HG03025 (cell line): ENCODE measurements around the gene DUOXA2.

Experiments used
- ATAC-seq: cut with Tn5 transposase; IDR thresholded peaks from one replicate; pipeline ENCODE4 v1.9.1; 2021; ENCODE audit warnings: mild to moderate bottlenecking, moderate library complexity; ENCODE audit not compliant: unreplicated experiment, low FRiP score

Gene DUOXA2

DNA sequence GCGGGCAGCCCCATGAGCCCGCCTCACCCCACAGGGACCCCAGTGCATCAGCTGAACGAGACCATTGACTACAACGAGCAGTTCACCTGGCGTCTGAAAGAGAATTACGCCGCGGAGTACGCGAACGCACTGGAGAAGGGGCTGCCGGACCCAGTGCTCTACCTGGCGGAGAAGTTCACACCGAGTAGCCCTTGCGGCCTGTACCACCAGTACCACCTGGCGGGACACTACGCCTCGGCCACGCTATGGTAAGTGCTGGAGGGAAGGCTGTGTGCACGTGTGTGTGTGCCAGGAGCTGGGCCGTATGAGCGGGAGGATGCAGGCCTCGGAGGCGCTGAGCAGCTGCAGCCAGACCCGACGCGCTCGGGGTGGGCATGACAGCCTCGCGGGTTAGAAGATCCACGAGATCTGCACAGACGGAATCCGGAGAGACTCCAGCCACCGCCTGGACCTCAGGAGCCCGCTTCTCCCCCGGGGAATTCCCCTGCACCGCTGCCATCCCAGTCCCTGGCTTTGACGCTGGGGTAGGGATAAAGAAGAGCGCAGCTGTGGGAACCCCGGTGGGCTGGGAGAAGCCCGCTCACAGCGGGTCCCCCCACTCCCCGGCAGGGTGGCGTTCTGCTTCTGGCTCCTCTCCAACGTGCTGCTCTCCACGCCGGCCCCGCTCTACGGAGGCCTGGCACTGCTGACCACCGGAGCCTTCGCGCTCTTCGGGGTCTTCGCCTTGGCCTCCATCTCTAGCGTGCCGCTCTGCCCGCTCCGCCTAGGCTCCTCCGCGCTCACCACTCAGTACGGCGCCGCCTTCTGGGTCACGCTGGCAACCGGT, 2.6 kb downstream of the DUOXA2 start:
- ATAC-seq: no peak

GRCh38 chr15:45117308-45118130, 3.4 kb downstream of the DUOXA2 start:
- no peak for ATAC-seq

- peak; percentile 74 for ATAC-seq
Measured at GRCh38 chr15:45118131-45118588, 4.0 kb downstream of the DUOXA2 start.

DNA sequence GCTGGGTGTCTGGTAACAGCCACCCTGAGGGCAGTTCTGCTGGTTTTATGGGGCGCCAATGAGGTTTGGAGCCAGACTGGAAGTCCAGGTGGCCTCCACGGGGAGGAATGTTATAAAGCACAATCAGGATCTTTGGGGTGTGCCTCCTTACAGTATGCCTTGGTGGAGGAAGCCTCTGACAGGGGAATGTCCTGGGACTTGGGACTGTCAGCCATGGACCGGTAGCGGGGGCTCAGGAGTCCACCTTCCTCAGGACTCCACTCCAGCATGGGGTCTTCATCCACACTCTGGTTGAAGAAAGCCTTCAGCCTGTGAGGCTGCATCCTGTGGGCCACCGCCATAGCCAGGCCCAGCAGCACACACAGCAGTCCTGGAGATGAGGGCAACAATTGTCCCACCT, 4.9 kb downstream of the DUOXA2 start:
- ATAC-seq: no peak

DNA sequence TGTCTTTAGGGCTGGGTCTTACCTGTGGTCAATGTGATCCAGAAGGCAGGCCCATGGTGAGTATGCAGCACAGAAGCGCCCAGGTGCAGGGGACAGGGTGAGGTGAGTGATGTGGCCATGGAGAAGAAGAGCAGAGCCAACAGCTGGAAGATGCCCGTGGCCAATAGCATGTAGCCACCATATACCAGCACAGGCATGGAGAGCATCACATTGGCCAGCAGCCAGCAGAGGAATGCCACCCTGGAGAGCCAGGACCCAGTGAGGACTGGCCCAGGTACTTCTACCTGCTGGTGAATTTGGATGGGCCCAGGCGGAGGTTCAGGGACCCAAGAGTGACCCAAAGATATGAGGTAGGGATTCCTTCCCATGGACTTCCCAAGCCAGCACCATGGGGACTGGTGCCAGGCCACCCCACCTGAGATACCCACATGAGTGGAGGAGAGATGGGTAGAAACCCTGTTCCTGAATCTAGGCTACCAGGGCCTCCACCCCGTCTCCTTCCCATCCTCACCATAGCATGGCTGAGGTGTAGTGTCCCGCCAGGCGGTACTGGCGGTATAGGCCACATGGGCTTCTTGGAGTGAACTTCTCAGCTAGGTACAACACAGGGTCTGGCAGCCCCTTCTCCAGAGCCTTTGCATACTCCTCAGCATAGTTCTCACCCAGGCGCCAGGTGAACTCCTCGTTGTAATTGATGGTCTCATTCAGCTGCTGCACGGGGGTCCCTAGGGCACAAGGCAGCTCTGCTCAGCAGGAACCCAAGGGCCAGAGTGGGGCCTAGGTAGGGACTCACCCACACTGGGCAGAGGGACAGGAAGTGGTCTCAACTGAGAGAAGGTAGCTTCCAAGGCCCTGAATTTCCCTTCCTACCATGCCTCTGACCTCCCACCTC, 6.2 kb downstream of the DUOXA2 start:
- no peak for ATAC-seq

DNA sequence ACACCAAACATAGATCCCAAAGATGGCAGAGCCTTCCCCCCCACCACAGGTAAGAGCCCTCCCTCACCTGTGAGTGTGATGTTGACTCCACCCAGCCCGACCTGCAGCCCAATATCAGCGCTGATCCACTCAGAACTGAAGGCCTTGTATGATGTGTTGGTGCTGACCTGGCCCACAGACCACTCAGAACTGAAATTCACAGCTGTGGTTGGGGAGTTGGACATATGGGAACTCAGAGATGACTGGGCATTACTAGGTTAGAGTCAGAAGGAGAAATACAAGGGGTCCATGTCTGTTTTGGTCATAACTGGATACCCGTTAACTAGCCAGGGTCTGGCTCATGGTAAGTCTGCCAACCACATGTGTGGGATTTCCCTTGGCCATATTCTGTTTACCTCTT, 6.9 kb downstream of the DUOXA2 start:
- ATAC-seq: no peak

DNA sequence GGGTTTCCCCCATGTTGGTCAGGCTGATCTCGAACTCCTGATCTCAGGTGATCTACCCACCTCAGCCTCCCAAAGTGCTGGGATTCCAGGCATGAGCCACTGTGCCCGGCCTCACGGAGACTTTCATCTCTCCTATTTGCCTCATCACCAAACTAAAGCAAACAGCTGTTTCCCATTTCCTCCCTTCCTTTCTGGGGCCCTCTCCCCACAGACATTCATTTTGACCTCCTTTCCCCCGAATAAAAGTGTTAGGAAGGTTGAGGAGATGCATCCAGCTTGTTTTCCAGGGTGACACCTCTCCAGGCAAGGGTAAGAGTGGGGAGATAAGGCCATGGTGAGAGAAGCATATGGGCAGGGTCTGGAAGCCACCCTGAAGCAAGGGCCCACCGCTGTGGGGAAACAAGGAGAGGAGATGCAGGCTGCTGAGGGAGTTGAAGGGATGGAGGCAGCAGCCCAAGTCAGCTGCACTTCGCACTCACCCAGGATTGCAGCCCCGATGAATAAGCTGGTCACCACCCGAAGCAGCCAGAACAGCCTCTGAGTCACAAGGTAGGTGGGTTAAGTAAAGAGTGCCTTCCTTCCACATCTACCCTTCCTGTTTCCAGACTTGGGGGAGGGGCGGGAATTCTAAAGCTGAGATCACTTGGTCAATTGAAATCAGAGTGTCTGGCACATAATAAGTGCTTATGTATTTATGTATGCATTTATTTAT, 7.7 kb downstream of the DUOXA2 start:
- no peak for ATAC-seq

GRCh38 chr15:45122719-45123118, 8.6 kb downstream of the DUOXA2 start:
- ATAC-seq: no peak

DNA sequence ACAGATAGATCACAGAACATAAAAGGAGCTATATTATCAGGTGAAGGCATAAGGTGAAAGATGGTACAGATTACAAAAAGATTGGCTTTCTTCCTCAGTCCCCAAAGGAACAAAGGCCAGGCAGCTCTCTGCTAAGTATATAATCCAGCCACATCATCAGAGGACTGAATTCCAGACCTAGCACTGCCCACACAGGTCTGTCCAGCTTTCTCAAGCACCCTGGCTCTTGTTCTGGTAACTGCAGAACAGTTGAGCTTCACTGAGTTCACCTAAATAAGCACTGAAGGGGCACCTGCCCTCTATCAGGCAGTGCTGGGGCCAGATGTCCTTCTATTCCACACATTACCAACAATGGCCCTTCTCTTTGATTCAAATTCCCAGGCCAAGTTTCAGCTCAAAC, 9.3 kb downstream of the DUOXA2 start:
- no peak for ATAC-seq

GRCh38 chr15:45126535-45127158, 12.5 kb downstream of the DUOXA2 start:
- no peak for ATAC-seq

GRCh38 chr15:45128971-45129639, 15.0 kb downstream of the DUOXA2 start:
- no peak for ATAC-seq

DNA sequence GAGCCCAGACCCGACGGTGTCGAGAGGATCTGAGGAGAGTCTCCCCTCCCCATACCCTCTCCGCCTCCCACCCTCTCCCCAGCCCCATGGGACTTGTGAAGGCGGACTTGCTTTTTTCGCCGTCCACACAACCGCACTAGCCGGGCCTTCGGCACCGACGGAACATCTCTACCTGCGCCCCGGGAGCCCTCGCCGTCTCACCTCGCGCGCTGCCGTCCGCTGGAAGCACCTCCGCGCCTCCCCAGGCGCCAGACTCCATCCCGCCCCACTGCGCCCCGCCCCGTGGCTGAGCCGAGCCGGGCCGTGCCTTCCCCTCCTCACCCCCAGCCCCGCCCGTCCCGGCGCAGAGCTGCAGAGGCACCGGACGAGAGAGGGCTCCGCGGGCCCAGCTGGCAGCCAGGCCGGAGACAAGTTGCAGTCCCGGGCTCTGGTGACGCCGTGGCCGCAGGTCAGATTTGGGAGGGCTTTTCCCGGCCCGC, 15.6 kb downstream of the DUOXA2 start, which contains the start of the genes DUOX1 and DUOXA1:
Gene DUOX1, plus strand, starts transcription at position 344 of the 479 bp plus-strand sequence. CDS start 1,973 bp downstream, outside the sequence.
Gene DUOXA1, minus strand, starts transcription at position 229 of the 479 bp plus-strand sequence. CDS start 6,865 bp downstream, outside the sequence.
- ATAC-seq: no peak

GRCh38 chr15:45130291-45131000, 16.3 kb downstream of the DUOXA2 start:
- no peak for ATAC-seq

DNA sequence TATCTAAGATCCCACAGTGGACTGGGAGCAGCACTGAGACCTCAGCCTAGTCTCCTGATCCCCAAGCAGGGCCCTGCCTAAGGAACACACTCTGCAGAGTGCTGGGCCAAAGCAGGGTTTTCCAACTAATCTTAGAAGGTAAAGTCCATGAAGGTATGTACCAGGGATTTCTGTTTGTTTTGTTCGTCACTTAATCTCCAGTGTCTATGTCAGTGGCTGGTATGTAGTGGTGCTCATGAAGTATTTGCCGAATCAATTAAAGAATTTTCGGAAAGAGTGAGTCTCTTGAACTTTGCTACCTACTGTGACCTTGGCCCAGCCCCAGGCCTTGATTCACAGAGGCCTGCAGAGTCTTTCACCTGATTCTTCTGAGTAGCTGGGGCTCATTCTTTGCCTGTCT, 17.4 kb downstream of the DUOXA2 start:
- ATAC-seq: no peak

DNA sequence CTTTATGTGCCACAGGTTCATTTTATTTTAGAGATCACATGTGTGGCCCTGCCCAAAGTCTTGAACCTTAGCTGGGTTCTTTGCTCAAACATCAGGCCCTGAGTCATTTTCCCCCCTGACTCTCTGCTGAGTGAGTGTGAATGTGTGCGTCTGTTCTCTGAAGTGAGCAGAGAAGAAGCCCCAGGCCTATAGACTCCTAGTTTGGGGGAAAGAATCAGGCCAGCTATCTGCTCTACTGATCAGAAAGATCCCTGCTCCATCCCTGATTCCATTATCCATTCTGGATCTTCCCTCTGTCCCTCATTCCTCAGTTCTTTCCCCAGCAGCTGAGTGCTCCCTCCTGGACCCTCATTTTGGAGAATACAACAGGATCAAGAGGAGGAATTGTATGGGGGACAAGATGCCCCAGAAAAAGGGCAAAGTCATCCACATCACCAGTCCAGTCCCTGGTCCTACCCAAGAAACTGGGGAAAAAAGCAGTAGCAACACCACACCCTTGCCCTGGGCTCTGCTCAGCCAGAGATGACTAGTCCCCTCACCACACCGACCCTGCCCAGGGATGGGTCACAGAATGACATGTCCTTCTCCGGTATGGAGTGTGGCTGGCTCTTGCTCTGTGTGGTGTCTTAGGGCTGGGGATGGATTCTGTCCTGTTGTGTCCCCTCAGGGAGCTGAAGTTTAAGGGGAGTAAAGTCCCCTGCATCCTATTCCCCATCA, 18.9 kb downstream of the DUOXA2 start:
- no peak for ATAC-seq

DNA sequence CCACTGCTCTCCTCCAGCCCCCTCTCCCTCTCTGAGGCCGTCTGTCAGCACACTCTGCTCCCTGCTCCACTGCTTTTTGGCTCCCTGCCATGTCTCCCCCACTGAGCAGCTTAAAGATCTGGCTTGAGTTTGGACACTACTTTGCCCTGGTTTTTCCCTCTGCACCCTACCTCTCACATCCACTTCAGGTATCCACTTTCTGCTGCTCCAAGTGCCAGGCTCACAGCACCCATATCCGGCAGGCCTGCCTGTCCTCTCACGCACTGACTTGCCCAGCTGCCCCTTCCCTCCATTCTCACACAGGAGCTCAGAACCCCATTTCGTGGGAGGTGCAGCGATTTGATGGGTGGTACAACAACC, 19.4 kb downstream of the DUOXA2 start:
- no peak for ATAC-seq

DNA sequence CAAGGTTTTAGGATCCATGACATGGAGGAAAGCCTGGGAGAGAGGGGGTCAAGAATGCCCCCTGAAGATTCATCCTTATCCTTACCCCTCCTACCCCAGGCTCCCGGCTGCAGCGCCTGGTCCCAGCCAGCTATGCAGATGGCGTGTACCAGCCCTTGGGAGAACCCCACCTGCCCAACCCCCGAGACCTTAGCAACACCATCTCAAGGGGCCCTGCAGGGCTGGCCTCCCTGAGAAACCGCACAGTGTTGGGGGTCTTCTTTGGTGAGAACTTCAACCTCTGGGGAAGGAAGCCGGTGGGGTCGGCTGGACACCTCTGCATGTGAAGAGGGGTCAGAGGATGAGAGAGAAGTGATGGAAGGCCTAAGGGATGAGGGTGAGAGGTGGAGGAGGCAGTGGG, 19.9 kb downstream of the DUOXA2 start:
- ATAC-seq: no peak
